HG03060 (cell line): ENCODE data around the gene PCDHA1.
"Not testable (repeated sequence)": the region's sequence is repeated elsewhere in the genome, so short reads cannot be mapped to it uniquely, and the experiment has no call there.

Experiments used
- ATAC-seq: cut with Tn5 transposase; IDR thresholded peaks from one replicate; pipeline ENCODE4 v1.9.1; 2021; ENCODE audit warnings: low read depth, moderate number of reproducible peaks; ENCODE audit not compliant: unreplicated experiment

PCDHA1 gene

DNA sequence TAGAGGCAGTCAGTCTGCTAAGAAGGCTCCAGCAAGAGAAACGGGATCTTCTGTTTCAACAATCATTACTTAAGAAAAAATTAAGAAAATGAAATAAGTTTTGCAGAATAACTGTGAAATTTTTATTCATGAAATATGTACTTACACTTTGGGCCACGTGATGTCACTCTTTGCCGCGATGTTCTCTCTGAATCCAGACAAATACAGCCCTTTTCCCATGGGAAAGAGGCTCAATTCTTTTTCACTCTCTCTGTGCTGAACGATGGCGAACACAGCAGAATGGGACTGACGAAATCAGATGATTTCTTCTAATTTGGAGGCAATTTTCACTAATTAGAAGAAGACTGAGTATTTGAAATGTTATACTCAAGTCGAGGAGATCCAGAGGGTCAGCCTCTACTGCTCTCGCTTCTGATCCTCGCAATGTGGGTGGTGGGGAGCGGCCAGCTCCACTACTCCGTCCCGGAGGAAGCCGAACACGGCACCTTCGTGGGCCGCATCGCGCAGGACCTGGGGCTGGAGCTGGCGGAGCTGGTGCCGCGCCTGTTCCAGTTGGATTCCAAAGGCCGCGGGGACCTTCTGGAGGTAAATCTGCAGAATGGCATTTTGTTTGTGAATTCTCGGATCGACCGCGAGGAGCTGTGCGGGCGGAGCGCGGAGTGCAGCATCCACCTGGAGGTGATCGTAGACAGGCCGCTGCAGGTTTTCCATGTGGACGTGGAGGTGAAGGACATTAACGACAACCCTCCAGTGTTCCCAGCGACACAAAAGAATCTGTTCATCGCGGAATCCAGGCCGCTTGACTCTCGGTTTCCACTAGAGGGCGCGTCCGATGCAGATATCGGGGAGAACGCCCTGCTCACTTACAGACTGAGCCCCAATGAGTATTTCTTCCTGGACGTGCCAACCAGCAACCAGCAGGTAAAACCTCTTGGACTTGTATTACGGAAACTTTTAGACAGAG lies 62.5 kb downstream of the PCDHA1 start, which contains the start of gene PCDHA9:
PCDHA9 (plus strand) TSS at position 244 of the 964 bp plus-strand sequence; CDS start at position 358, 114 bp downstream.
- ATAC-seq: not testable (repeated sequence)

- ATAC-seq: not testable (repeated sequence)
Observed at GRCh38 chr5:140849831-140850634, 64.1 kb downstream of the PCDHA1 start.

DNA sequence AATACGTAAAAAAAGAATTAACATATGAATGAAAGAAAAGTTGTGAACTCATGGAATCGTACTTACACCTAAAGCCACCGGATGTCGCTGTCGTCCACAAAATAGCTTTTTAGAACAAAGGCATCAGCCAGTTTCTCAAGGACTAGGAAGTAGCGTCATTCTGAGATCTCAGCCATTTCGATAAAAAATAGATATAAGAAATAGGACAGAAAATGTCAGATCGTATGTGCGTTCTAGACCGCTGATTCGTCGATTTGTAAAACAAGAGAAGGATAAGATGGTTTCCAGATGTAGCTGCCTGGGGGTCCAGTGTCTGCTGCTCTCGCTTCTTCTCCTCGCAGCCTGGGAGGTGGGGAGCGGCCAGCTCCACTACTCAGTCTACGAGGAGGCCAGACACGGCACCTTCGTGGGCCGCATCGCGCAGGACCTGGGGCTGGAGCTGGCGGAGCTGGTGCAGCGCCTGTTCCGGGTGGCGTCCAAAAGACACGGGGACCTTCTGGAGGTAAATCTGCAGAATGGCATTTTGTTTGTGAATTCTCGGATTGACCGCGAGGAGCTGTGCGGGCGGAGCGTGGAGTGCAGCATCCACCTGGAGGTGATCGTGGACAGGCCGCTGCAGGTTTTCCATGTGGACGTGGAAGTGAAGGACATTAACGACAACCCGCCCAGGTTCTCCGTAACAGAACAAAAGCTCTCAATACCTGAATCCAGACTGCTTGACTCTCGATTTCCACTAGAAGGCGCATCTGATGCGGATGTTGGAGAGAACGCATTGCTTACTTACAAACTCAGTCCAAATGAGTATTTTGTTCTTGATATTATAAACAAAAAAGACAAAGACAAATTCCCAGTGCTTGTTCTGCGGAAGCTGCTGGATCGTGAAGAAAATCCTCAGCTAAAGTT lies 70.1 kb downstream of the PCDHA1 start, which contains the start of gene PCDHA10:
PCDHA10 (plus strand) TSS at position 126 of the 903 bp plus-strand sequence; CDS start at position 278, 152 bp downstream.
- ATAC-seq: no peak

GRCh38 chr5:140857177-140857986 lies 71.4 kb downstream of the PCDHA1 start:
- ATAC-seq: no peak

- ATAC-seq: no peak
Observed at GRCh38 chr5:140857987-140858240, 72.0 kb downstream of the PCDHA1 start.

DNA sequence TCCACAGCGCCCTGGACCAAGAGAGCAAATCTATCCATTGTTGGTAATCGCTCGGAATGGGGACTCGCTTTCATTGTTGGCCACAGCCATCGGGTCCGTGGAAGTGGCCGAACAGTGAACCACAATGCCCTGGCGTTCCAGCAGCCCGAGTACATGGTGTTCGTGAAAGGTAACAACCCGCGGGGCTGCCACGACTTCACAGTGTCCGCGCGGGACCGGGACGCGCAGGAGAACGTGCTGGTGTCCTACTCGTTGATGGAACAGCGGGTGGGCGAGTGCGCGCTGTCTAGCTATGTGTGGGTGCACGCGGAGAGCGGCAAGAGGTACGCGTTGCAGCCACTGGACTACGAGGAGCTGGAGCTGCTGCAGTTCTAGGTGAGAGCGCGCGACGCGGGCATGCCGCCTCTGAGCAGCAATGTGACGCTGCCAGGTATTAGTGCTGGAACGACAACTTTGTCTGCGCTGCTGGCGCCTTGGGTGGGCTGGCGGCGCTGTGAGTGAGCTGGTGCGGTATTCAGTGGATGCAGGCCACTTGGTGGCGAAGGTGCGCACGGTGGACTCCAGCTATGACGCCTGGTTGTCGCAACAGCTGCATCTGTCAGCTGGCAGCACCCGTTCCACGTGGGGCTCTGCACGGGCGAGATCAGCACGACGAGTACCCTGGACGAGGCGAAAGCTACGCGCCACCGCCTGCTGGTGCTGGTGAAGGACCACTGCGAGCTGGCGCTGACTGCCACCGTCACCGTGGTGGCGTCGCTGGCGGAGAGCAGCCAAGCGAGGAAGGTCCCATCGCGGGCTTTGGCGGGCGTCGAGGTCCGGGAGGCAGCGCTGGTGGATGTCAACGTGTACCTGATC lies 76.7 kb downstream of the PCDHA1 start:
- no peak for ATAC-seq

DNA sequence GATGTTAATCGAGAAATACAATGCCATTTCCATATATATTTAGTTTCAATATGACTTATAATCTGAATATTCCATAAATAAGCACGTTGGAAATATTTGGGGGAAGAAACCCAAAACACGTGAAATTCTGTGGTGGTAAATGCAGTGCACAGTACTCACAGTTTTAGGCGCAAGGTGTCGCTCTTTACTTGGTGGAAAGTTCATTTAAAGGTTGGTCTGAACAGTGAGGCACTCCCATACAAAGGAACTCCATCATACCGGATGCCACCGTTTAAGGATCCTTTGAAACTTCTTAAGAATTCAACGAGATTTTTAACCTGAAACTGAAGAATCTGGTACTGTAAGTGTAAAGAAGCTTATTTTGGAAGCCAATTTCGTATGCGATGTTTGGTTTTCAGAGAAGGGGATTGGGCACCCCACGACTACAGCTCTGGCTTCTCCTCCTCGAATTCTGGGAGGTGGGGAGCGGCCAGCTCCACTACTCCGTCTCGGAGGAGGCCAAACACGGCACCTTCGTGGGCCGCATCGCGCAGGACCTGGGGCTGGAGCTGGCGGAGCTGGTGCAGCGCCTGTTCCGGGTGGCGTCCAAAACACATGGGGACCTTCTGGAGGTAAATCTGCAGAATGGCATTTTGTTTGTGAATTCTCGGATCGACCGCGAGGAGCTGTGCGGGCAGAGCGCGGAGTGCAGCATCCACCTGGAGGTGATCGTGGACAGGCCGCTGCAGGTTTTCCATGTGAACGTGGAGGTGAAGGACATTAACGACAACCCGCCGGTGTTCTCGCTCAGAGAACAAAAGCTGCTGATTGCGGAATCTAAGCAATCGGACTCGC lies 83.0 kb downstream of the PCDHA1 start, which contains the start of gene PCDHA11:
PCDHA11 (plus strand) TSS at position 237 of the 834 bp plus-strand sequence; CDS start at position 384, 147 bp downstream.
- ATAC-seq: no peak

DNA sequence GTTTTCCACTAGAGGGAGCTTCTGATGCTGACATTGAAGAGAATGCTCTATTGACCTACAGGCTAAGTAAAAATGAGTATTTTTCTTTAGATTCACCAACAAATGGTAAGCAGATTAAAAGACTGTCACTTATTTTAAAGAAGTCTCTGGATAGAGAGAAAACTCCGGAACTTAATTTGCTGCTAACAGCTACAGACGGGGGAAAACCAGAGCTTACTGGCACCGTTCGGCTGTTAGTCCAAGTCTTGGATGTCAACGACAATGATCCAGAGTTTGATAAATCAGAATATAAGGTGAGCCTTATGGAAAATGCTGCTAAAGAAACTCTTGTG lies 83.6 kb downstream of the PCDHA1 start:
- no peak for ATAC-seq

DNA sequence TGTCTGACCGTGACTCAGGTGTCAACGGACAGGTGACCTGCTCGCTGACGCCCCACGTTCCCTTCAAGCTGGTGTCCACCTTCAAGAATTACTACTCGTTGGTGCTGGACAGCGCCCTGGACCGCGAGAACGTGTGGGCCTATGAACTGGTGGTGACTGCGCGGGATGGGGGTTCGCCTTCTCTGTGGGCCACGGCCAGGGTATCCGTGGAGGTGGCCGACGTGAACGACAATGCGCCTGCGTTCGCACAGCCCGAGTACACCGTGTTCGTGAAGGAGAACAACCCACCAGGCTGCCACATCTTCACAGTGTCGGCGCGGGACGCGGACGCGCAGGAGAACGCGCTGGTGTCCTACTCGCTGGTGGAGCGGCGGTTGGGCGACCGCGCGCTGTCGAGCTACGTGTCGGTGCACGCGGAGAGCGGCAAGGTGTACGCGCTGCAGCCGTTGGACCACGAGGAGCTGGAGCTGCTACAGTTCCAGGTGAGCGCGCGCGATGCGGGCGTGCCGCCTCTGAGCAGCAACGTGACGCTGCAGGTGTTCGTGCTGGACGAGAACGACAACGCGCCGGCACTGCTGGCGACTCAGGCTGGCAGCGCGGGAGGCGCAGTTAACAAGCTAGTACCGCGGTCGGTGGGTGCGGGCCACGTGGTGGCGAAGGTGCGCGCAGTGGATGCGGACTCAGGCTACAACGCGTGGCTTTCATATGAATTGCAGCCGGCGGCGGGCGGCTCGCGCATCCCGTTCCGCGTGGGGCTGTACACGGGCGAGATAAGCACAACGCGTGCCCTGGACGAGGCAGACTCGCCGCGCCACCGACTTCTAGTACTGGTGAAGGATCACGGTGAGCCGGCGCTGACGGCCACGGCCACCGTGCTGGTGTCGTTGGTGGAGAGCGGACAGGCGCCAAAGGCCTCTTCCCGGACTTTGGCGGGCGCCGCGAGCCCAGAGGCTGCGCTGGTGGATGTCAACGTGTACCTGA lies 84.6 kb downstream of the PCDHA1 start:
- no peak for ATAC-seq

DNA sequence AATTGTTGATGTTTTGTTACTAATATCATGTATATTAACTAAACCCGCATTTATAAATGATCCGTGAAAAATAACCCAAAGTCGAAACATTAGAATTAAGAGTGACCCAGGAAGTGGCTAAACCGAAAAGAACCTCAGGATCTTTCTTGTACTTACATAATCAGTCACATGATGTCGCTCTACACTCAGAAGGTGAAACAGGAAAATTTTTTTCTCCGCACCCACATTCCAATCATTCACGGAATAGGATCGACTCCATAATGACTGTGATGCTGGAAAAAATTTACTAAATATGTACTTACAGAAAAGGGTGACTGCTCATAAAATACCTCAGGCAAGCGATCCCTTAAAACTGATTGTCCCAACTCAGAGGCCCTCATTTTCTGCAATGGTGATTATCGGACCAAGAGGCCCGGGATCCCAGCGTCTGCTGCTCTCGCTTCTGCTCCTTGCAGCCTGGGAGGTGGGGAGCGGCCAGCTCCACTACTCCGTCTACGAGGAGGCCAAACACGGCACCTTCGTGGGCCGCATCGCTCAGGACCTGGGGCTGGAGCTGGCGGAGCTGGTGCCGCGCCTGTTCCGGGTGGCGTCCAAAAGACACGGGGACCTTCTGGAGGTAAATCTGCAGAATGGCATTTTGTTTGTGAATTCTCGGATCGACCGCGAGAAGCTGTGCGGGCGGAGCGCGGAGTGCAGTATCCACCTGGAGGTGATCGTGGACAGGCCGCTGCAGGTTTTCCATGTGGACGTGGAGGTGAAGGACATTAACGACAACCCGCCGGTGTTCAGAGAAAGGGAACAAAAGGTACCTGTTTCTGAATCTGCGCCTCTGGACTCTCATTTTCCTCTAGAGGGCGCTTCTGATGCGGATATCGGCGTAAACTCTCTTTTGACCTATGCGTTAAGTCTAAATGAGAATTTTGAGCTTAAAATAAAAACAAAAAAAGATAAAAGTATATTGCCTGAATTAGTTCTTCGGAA lies 89.4 kb downstream of the PCDHA1 start, which contains the start of gene PCDHA12:
PCDHA12 (plus strand) TSS at position 224 of the 981 bp plus-strand sequence; CDS start at position 389, 165 bp downstream.
- ATAC-seq: no peak

GRCh38 chr5:140876541-140877261 lies 90.8 kb downstream of the PCDHA1 start:
- not testable (repeated sequence) for ATAC-seq

DNA sequence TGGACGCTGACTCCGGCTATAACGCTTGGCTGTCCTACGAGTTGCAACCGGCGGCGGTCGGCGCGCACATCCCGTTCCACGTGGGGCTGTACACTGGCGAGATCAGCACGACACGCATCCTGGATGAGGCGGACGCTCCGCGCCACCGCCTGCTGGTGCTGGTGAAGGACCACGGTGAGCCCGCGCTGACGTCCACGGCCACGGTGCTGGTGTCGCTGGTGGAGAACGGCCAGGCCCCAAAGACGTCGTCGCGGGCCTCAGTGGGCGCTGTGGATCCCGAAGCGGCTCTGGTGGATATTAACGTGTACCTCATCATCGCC lies 91.3 kb downstream of the PCDHA1 start:
- no peak for ATAC-seq

DNA sequence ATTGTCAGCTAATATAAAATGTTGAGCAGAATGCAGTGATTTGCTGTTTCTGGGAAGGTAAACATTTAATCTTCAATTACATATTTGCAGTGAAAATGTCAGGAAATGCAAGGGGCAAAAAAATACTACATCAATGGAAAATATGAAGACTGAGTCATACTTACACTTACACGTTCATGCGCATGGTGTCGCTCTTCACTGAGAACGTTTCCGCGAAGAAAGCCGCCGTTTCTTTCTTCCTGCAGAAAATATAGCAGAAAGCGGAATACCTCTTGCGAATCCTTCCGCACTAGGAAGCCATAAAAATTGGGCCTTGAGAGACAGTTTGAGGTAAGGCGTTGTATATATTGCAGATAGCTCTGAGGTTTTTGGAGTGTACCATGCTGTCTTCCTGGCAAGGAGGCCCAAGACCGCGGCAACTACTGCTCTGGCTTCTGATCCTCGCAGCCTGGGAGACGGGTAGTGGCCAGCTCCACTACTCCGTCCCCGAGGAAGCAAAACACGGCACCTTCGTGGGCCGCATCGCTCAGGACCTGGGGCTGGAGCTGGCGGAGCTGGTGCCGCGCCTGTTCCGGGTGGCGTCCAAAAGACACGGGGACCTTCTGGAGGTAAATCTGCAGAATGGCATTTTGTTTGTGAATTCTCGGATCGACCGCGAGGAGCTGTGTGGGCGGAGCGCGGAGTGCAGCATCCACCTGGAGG lies 96.1 kb downstream of the PCDHA1 start, which contains the start of gene PCDHA13:
PCDHA13 (plus strand) TSS at position 236 of the 702 bp plus-strand sequence; CDS start at position 381, 145 bp downstream.
- ATAC-seq: no peak

GRCh38 chr5:140882591-140882899 lies 96.6 kb downstream of the PCDHA1 start:
- no peak for ATAC-seq
